SK-N-SH treated with all-trans-retinoic acid at 6 μM for 48 hours (cell line): ENCODE data around the gene NTSR2.

Source experiments
- ATAC-seq: fragments of 200-7000 bp; cut with Tn5 transposase; 3 replicates; pipeline ENCODE4 v1.9.1; 2020; ENCODE audit warnings: mild to moderate bottlenecking, moderate library complexity
- ARNTL ChIP-seq: fragments of 450-650 bp; formaldehyde crosslinking; IDR thresholded peaks from 2 replicates; pipeline ENCODE4 v1.5.0; 2020; ENCODE audit warnings: low read depth, mild to moderate bottlenecking, moderate library complexity, borderline replicate concordance
- BACH2 ChIP-seq: fragments of 250-450 bp; sonication (Bioruptor Pico); IDR thresholded peaks from 2 replicates; pipeline ENCODE4 v1.9.0; 2021; ENCODE audit warnings: mild to moderate bottlenecking, borderline replicate concordance
- CREB5 ChIP-seq: fragments of 250-450 bp; sonication (Bioruptor Pico); IDR thresholded peaks from 2 replicates; pipeline ENCODE4 v1.5.1; 2020; ENCODE audit warnings: low read depth, mild to moderate bottlenecking, moderate library complexity
- CSDC2 ChIP-seq: fragments of 250-450 bp; sonication (Bioruptor Pico); IDR thresholded peaks from 2 replicates; pipeline ENCODE4 v1.5.0; 2020; ENCODE audit warnings: mild to moderate bottlenecking, moderate library complexity
- GLIS3 ChIP-seq: fragments of 250-450 bp; sonication (Bioruptor Pico); IDR thresholded peaks from 2 replicates; pipeline ENCODE4 v1.5.0; 2020; ENCODE audit warnings: mild to moderate bottlenecking, moderate library complexity
- ISL1 ChIP-seq: fragments of 250-450 bp; sonication (Bioruptor Pico); IDR thresholded peaks from 2 replicates; pipeline ENCODE4 v2.1.2; 2022; ENCODE audit warnings: mild to moderate bottlenecking, moderate library complexity
- PATZ1 ChIP-seq: fragments of 250-450 bp; sonication (Bioruptor Pico); IDR thresholded peaks from 2 replicates; pipeline ENCODE4 v1.8.0; 2020; ENCODE audit warnings: mild to moderate bottlenecking, moderate library complexity, borderline replicate concordance
- RARB ChIP-seq: fragments of 250-450 bp; sonication (Bioruptor Pico); IDR thresholded peaks from 2 replicates; pipeline ENCODE4 v1.8.0; 2021; ENCODE audit warnings: mild to moderate bottlenecking, moderate library complexity
- SNAI2 ChIP-seq: fragments of 250-450 bp; sonication (Bioruptor Pico); IDR thresholded peaks from 2 replicates; pipeline ENCODE4 v1.5.0; 2020; ENCODE audit warnings: mild to moderate bottlenecking, moderate library complexity
- TCF4 ChIP-seq: fragments of 250-450 bp; sonication (Bioruptor Pico); IDR thresholded peaks from 2 replicates; pipeline ENCODE4 v1.8.0; 2021; ENCODE audit warnings: mild to moderate bottlenecking, moderate library complexity, borderline replicate concordance
- TOX ChIP-seq: fragments of 250-450 bp; sonication (Bioruptor Pico); IDR thresholded peaks from 2 replicates; pipeline ENCODE4 v1.8.0; 2021; ENCODE audit warnings: mild to moderate bottlenecking, moderate library complexity, borderline replicate concordance
- ZC3H10 ChIP-seq: fragments of 250-450 bp; sonication (Bioruptor Pico); IDR thresholded peaks from 2 replicates; pipeline ENCODE4 v1.5.1; 2021; ENCODE audit warnings: mild to moderate bottlenecking, moderate library complexity
- ZFP3 ChIP-seq: fragments of 250-450 bp; sonication (Bioruptor Pico); IDR thresholded peaks from 2 replicates; pipeline ENCODE4 v1.5.0; 2020; ENCODE audit warnings: mild to moderate bottlenecking, moderate library complexity
- ZFP30 ChIP-seq: fragments of 450-650 bp; formaldehyde crosslinking; IDR thresholded peaks from 2 replicates; pipeline ENCODE4 v1.5.0; 2022; ENCODE audit warnings: mild to moderate bottlenecking, moderate library complexity
- ZNF565 ChIP-seq: fragments of 450-650 bp; formaldehyde crosslinking; conservative IDR thresholded peaks from 2 replicates; pipeline ENCODE4 v1.5.0; 2020; ENCODE audit warnings: low read depth, mild to moderate bottlenecking, moderate library complexity
- ZNF70 ChIP-seq: fragments of 450-650 bp; formaldehyde crosslinking; IDR thresholded peaks from 2 replicates; pipeline ENCODE4 v1.5.0; 2020; ENCODE audit warnings: mild to moderate bottlenecking, moderate library complexity
- ZNF8 ChIP-seq: fragments of 450-650 bp; formaldehyde crosslinking; IDR thresholded peaks from 2 replicates; pipeline ENCODE4 v1.5.0; 2020; ENCODE audit warnings: mild to moderate bottlenecking, moderate library complexity
- TF ChIP-seq, protein P1 (sequence below): fragments of 250-450 bp; sonication (Bioruptor Pico); IDR thresholded peaks from 2 replicates; pipeline ENCODE4 v1.5.1; 2021; ENCODE audit warnings: mild to moderate bottlenecking, moderate library complexity
- TF ChIP-seq, protein P2 (sequence below): fragments of 250-450 bp; sonication (Bioruptor Pico); IDR thresholded peaks from 2 replicates; pipeline ENCODE4 v1.8.0; 2021; ENCODE audit warnings: low read depth, mild to moderate bottlenecking, moderate library complexity, borderline replicate concordance
- TF ChIP-seq, protein P3 (sequence below): fragments of 250-450 bp; sonication (Bioruptor Pico); IDR thresholded peaks from 2 replicates; pipeline ENCODE4 v1.5.0; 2020; ENCODE audit warnings: mild to moderate bottlenecking, moderate library complexity

Gene NTSR2

GRCh38 chr2:11697103-11697871, 27.3 kb upstream of the NTSR2 start:
- no peak for TF ChIP-seq ZNF565
- TF ChIP-seq TCF4 (CRISPR knock-in tag), result no peak
- TF ChIP-seq ARNTL (CRISPR knock-in tag), result no peak
- peak; percentile 69; the same call in 1 of the 2 replicates for TF ChIP-seq ZFP3 (CRISPR knock-in tag)
- TF ChIP-seq, protein P1, sequence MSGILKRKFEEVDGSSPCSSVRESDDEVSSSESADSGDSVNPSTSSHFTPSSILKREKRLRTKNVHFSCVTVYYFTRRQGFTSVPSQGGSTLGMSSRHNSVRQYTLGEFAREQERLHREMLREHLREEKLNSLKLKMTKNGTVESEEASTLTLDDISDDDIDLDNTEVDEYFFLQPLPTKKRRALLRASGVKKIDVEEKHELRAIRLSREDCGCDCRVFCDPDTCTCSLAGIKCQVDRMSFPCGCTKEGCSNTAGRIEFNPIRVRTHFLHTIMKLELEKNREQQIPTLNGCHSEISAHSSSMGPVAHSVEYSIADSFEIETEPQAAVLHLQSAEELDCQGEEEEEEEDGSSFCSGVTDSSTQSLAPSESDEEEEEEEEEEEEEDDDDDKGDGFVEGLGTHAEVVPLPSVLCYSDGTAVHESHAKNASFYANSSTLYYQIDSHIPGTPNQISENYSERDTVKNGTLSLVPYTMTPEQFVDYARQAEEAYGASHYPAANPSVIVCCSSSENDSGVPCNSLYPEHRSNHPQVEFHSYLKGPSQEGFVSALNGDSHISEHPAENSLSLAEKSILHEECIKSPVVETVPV (CRISPR knock-in tag), result no peak
- no peak for TF ChIP-seq SNAI2

DNA sequence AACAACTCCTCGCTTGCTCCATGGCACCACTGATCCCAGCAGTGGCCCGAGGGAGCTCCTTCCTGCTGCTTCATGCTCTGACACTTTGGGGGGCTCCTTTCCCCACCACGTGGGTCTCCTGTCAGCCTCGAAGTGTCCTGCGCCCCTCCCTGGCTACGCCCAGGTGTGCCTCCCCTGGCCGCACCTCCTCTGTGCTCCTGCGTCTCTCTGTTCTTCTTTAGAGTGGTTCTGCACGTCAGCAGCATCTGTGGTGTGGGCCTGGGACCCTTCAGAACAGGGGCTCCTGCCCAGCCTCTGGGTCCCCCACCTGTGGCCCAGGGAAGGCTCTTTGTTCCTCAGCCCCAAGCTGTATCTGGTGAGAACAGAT, 26.7 kb upstream of the NTSR2 start:
- ATAC-seq, result no peak

More at GRCh38 chr2:11697103-11697871, 27.3 kb upstream of the NTSR2 start:
- ATAC-seq, result peak; percentile 82

GRCh38 chr2:11695576-11695975, 25.6 kb upstream of the NTSR2 start:
- ATAC-seq, result no peak
- TF ChIP-seq RARB (CRISPR knock-in tag) (no peak), ARNTL (CRISPR knock-in tag) (no peak), GLIS3 (CRISPR knock-in tag) (no peak), CSDC2 (CRISPR knock-in tag) (no peak), SNAI2 (no peak), PATZ1 (no peak), ZNF70 (CRISPR knock-in tag) (no peak), TOX (CRISPR knock-in tag) (no peak), ZC3H10 (CRISPR knock-in tag) (no peak)
- TF ChIP-seq, protein P2, sequence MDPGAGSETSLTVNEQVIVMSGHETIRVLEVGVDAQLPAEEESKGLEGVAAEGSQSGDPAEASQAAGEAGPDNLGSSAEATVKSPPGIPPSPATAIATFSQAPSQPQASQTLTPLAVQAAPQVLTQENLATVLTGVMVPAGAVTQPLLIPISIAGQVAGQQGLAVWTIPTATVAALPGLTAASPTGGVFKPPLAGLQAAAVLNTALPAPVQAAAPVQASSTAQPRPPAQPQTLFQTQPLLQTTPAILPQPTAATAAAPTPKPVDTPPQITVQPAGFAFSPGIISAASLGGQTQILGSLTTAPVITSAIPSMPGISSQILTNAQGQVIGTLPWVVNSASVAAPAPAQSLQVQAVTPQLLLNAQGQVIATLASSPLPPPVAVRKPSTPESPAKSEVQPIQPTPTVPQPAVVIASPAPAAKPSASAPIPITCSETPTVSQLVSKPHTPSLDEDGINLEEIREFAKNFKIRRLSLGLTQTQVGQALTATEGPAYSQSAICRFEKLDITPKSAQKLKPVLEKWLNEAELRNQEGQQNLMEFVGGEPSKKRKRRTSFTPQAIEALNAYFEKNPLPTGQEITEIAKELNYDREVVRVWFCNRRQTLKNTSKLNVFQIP (CRISPR knock-in tag), result no peak

More for the DNA sequence above, 26.7 kb upstream of the NTSR2 start:
- TF ChIP-seq BACH2 (CRISPR knock-in tag) (no peak), ZNF8 (CRISPR knock-in tag) (no peak)

DNA sequence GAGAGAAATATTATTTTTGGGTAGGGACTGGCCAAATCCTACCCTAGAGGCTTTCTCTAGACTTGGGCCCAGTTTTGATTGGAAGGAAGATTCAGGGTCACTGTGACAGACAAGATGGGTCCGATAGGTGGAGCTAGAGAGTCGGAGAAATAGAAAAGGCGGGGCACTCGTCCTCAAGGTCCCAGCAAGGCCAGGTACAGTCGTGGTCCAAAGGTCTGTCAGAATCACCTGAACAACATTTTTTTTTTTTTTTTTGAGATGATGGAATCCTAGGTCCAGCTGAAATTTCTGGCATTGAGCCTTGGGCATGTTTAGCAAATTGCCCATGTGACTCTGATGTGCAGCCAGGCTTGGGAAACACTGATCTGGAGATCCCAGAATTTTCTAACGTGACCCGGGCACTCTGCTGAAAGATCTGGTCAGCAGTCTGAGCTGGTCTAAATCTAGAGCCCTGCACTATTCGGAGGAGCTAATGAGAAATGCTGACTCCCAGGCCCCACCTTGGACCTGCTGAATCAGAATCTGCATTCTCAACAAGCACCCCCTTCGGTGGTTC, 23.0 kb upstream of the NTSR2 start:
- ATAC-seq, result peak; percentile 69
- no peak for TF ChIP-seq TCF4 (CRISPR knock-in tag)
- TF ChIP-seq TOX (CRISPR knock-in tag), result no peak
- TF ChIP-seq ZFP3 (CRISPR knock-in tag), result no peak
- no peak for TF ChIP-seq ZC3H10 (CRISPR knock-in tag)
- TF ChIP-seq ISL1 (CRISPR knock-in tag), result no peak
- no peak for TF ChIP-seq BACH2 (CRISPR knock-in tag)
- TF ChIP-seq ZNF8 (CRISPR knock-in tag), result no peak
- no peak for TF ChIP-seq CREB5
- TF ChIP-seq, protein P3, sequence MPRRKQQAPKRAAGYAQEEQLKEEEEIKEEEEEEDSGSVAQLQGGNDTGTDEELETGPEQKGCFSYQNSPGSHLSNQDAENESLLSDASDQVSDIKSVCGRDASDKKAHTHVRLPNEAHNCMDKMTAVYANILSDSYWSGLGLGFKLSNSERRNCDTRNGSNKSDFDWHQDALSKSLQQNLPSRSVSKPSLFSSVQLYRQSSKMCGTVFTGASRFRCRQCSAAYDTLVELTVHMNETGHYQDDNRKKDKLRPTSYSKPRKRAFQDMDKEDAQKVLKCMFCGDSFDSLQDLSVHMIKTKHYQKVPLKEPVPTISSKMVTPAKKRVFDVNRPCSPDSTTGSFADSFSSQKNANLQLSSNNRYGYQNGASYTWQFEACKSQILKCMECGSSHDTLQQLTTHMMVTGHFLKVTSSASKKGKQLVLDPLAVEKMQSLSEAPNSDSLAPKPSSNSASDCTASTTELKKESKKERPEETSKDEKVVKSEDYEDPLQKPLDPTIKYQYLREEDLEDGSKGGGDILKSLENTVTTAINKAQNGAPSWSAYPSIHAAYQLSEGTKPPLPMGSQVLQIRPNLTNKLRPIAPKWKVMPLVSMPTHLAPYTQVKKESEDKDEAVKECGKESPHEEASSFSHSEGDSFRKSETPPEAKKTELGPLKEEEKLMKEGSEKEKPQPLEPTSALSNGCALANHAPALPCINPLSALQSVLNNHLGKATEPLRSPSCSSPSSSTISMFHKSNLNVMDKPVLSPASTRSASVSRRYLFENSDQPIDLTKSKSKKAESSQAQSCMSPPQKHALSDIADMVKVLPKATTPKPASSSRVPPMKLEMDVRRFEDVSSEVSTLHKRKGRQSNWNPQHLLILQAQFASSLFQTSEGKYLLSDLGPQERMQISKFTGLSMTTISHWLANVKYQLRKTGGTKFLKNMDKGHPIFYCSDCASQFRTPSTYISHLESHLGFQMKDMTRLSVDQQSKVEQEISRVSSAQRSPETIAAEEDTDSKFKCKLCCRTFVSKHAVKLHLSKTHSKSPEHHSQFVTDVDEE (CRISPR knock-in tag), result no peak
- TF ChIP-seq CSDC2 (CRISPR knock-in tag), result no peak
- TF ChIP-seq ZFP30 (CRISPR knock-in tag), result no peak
- no peak for TF ChIP-seq SNAI2
- TF ChIP-seq RARB (CRISPR knock-in tag), result no peak
- TF ChIP-seq ZNF70 (CRISPR knock-in tag), result no peak
